NOMO-1 (cell line): Measurements from ENCODE around the gene SYT15.
"Not testable (repeated sequence)": the region's sequence is repeated elsewhere in the genome, so short reads cannot be mapped to it uniquely, and the experiment has no call there.

ENCODE experiments used
- DNase-seq, 2 experiments: peaks; one replicate each; lab custom pipeline; 2025; ENCODE audit not compliant: unreplicated experiment in 2 of 2; lab: John Stamatoyannopoulos, UW

Gene SYT15

GRCh38 chr10:46578474-46579178 is at the start of gene SYT15:
SYT15 (plus strand) TSS chr10:46579128; CDS start chr10:46579169, 41 bp downstream.
- DNase-seq = not testable (repeated sequence)

- DNase-seq = not testable (repeated sequence)
Observed at GRCh38 chr10:46529742-46530141, 49.2 kb upstream of the SYT15 start.

- no peak for DNase-seq
Observed at GRCh38 chr10:46530249-46531186, 48.4 kb upstream of the SYT15 start.

GRCh38 chr10:46532256-46532655 is 46.7 kb upstream of the SYT15 start:
- not testable (repeated sequence) for DNase-seq

- no peak for DNase-seq
Observed at GRCh38 chr10:46534828-46535524, 44.0 kb upstream of the SYT15 start.

- no peak for DNase-seq
Observed at GRCh38 chr10:46536171-46536570, 42.8 kb upstream of the SYT15 start.

- DNase-seq = no peak
Observed at GRCh38 chr10:46536781-46537180, 42.1 kb upstream of the SYT15 start.

GRCh38 chr10:46537309-46537708 is 41.6 kb upstream of the SYT15 start:
- no peak for DNase-seq

- DNase-seq = no peak
Observed at GRCh38 chr10:46538155-46538554, 40.8 kb upstream of the SYT15 start.

GRCh38 chr10:46538717-46539426 is 40.1 kb upstream of the SYT15 start:
- no peak for DNase-seq

- DNase-seq = no peak
Observed at GRCh38 chr10:46539596-46540411, 39.1 kb upstream of the SYT15 start.

- DNase-seq = no peak
Observed at GRCh38 chr10:46540412-46541016, 38.4 kb upstream of the SYT15 start.

- DNase-seq = no peak
Observed at GRCh38 chr10:46541017-46541661, 37.8 kb upstream of the SYT15 start.

GRCh38 chr10:46541735-46542566 is 37.0 kb upstream of the SYT15 start:
- no peak for DNase-seq

- DNase-seq = no peak
Observed at GRCh38 chr10:46542567-46543465, 36.1 kb upstream of the SYT15 start.

GRCh38 chr10:46543466-46544377 is 35.2 kb upstream of the SYT15 start:
- no peak for DNase-seq
